Fibroblast of villous mesenchyme (primary cell): ENCODE measurements around the gene FAM229B. TPM values are rescaled to one million over a fixed set of nuclear protein-coding genes. Genes with fewer than 3 reads are reported as not detected.

ENCODE experiments used
- DNase-seq: peaks from one replicate; pipeline ENCODE4 v3.0.0-alpha.2; 2010; ENCODE audit warnings: low read depth
- H3K4me3 ChIP-seq: 2 replicates; pipeline ENCODE4 v1.5.1; 2011; ENCODE audit warnings: low read depth, mild to moderate bottlenecking, low read length
- total RNA-seq: library from RNA; depleted of rRNA; stranded (reverse); fragments of >200 nt; gene quantifications from 2 replicates; pipeline ENCODE4 v1.2.3, GENCODE V29; 2012
- TF ChIP-seq, protein P1 (sequence below): IDR thresholded peaks from 2 replicates; pipeline ENCODE4 v1.5.1; 2012; ENCODE audit warnings: low read depth, mild to moderate bottlenecking, low read length; ENCODE audit not compliant: insufficient read depth

FAM229B gene
- total RNA-seq, 1 donor, result 8.6 TPM

DNA sequence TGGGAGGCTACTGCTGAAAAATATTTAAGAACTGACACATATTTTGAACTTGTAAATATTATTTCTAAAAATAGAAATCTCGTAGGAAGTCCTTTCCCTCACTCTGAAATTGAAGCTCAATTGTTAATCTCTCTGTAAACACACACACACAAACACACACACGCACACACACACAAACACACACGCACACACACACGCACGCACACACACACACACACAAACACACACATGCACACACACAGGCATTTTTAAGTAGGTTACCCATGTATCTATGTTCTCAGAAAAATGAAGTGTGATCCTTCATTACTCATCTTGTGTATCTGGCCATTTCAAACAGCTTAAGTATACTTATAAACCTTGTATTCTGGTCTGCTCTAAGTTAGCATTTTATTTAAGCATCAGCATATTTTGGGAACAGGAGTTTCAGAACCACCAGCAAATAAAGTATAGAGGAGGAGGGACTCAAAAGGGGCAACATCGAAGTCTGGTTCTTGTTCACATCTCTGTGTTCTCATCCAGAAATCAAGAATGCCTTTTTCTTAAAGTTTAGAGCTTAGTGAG, 21.9 kb upstream of the FAM229B start:
- no peak for DNase-seq

DNA sequence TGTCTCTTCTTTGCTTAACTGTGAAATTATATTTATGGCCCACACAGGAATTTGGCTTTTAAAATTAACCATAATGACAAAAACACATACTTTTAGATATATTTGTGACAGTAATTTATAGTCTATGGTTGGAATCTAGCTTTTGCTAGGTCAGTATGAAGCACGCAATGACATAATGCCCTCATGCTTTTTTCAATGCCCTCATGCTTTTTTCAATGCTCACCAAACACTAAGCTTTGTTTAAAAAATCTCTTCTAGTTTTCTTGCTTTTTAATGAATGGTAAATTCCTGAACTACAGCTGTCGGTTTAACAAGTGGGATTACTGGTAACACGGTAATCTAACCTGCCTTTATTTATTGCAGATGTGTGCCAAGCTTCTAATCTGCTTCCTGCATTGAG, 20.8 kb upstream of the FAM229B start:
- TF ChIP-seq, protein P1, sequence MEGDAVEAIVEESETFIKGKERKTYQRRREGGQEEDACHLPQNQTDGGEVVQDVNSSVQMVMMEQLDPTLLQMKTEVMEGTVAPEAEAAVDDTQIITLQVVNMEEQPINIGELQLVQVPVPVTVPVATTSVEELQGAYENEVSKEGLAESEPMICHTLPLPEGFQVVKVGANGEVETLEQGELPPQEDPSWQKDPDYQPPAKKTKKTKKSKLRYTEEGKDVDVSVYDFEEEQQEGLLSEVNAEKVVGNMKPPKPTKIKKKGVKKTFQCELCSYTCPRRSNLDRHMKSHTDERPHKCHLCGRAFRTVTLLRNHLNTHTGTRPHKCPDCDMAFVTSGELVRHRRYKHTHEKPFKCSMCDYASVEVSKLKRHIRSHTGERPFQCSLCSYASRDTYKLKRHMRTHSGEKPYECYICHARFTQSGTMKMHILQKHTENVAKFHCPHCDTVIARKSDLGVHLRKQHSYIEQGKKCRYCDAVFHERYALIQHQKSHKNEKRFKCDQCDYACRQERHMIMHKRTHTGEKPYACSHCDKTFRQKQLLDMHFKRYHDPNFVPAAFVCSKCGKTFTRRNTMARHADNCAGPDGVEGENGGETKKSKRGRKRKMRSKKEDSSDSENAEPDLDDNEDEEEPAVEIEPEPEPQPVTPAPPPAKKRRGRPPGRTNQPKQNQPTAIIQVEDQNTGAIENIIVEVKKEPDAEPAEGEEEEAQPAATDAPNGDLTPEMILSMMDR, result no peak
- no peak overlapping the region for H3K4me3 ChIP-seq
- DNase-seq, result no peak

More for the DNA sequence above, 21.9 kb upstream of the FAM229B start:
- TF ChIP-seq, protein P1, result no peak
- no peak overlapping the region for H3K4me3 ChIP-seq

DNA sequence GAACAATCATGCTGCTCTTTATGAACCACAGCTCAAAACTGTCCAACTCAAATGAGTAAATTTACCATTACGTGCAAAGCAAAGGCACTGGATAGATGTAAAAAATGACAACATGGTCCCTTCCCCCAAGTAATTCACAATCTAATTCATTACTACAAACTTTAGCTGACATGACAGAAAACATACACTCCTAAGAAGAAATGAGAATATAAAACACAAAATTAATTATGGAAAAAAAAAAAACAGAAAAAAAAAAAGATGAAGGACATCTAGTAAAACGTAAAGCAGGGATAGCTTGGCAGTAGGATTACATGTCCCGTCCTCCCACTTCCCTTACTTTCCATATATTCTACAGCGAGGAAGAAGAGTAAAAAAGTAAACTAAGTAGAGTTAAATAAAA, 5.8 kb upstream of the FAM229B start:
- H3K4me3 ChIP-seq, result no peak overlapping the region
- DNase-seq, result no peak
- TF ChIP-seq, protein P1, result no peak

DNA sequence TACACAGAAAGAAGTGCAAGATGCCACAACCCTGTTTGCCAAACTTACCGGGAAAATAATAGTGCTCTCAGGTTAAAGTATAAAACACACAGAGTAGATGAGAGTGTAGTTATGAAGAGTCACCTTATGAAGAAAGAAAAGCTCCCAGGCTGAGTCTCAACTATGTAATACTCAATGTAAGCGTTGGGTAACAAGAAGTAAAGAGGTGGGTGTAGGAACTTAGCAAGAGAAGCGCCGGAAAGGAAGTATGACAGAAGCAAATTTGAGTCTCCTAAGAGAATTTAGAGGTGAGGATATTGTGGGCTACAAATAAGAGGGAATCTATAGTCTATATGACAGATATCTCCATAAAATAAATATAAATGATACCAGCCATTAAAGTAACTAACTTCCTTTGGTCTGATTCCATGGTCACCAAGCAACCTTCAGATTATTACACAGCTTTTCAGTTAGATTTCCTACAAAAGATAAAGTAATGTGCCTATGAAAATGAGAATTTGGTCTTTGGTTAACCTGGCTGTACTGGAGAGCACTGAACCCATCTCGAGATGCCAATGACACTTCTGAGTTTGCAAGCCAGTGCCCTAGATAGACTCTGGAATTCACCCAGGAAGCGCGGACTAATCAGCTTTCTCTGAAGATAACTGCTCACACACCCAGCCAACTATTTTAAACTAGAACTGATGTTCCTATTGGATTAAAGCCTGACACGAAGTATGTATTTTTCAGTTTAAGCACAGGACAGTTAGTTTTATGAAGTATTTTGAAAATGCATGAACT, 1.9 kb upstream of the FAM229B start:
- TF ChIP-seq, protein P1, result no peak
- H3K4me3 ChIP-seq, result no peak overlapping the region
- DNase-seq, result no peak

DNA sequence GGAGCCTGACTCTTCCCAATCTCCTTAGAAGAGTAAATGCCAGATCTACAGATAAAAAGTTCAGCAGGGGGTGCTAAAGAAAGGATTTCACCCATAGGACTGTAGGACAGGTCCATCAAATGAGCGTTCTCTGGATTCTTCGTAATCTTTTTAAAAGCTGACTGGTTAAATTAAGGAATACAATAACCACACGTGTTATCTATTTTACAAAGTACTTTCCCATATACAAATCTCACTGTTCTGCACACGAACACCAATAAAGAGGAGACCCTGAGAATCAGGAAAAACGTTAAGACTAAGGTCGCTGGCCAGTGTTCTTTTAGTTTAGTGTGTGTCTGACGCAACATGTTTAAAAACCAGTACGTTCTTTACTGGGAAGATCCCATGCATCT, 651 bp upstream of the FAM229B start:
- peak; percentile 62 for DNase-seq
- peak overlapping the region; percentile 75 for H3K4me3 ChIP-seq
- TF ChIP-seq, protein P1, result peak; percentile 35

DNA sequence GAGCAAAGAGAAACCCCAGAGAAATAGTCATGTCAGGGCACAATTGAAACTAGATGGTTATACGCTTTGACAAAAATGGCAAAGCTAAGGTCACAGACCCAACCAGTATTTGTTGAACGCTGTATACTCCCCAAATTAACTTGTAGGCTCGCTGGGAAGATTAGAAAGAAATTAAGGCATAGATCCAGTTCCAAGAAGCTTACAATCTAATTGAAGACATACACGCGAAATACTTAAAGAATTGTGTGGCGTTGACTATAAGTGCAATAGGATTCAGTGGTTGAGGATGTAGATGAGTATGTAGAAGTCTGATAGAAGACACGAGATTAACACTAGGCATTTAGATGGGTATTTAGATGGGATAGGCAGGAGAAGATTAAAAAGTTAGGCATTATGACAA, 525 bp downstream of the FAM229B start:
- DNase-seq, result no peak
- TF ChIP-seq, protein P1, result no peak
- H3K4me3 ChIP-seq, result peak overlapping the region; percentile 75

DNA sequence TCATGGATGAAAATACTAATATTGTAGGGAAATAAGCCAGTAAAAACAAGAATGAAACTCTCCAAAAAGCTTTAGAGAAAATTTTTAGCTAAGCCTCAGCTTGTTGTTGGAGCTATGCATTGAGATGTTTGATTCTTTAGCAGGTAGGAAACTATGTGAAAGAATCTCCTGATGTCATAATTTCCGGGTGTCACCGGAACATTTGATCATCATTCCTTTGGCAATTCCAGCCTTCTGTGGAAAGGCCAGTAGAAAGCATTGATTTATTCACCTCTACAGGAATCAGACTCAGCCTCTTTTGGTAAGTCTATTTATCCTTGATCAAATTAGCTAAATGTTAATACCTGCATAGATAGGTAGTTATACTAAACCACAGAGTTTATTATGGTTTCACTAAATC, 9.5 kb downstream of the FAM229B start:
- no peak overlapping the region for H3K4me3 ChIP-seq
- DNase-seq, result no peak
- TF ChIP-seq, protein P1, result no peak
